ENCODE results near the gene SIK2.

DNA sequence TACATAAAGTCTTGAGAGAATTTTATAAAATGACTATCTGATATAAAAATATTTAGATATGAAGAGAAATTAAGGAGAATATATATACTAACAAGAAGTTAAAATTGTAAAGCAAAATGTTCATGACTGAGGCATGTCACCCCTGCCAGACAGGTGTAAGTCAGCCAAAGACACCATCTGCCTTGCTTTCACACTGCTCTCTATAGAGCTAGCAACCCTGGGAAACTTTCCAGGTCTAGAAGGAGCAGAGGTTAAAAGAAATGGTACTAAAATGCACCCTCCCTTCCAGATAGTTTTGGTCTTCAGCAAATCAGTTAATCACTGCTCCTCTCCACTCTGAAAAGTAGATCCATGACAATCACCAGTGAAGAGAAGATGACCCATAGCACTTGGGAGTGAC lies 147.4 kb downstream of the SIK2 start:
- no peak for TF ChIP-seq POLR2AphosphoS5 (IDR thresholded peaks at IDR 0.05; ENCODE audit: low read depth, low read length)
- no peak for TF ChIP-seq TAF1 (IDR thresholded peaks at IDR 0.05; ENCODE audit: borderline replicate concordance, insufficient read depth, low read length)
- no peak for TF ChIP-seq SIN3A (IDR thresholded peaks at IDR 0.05; ENCODE audit: borderline replicate concordance, insufficient read depth, low read length)
- TF ChIP-seq, protein P1, sequence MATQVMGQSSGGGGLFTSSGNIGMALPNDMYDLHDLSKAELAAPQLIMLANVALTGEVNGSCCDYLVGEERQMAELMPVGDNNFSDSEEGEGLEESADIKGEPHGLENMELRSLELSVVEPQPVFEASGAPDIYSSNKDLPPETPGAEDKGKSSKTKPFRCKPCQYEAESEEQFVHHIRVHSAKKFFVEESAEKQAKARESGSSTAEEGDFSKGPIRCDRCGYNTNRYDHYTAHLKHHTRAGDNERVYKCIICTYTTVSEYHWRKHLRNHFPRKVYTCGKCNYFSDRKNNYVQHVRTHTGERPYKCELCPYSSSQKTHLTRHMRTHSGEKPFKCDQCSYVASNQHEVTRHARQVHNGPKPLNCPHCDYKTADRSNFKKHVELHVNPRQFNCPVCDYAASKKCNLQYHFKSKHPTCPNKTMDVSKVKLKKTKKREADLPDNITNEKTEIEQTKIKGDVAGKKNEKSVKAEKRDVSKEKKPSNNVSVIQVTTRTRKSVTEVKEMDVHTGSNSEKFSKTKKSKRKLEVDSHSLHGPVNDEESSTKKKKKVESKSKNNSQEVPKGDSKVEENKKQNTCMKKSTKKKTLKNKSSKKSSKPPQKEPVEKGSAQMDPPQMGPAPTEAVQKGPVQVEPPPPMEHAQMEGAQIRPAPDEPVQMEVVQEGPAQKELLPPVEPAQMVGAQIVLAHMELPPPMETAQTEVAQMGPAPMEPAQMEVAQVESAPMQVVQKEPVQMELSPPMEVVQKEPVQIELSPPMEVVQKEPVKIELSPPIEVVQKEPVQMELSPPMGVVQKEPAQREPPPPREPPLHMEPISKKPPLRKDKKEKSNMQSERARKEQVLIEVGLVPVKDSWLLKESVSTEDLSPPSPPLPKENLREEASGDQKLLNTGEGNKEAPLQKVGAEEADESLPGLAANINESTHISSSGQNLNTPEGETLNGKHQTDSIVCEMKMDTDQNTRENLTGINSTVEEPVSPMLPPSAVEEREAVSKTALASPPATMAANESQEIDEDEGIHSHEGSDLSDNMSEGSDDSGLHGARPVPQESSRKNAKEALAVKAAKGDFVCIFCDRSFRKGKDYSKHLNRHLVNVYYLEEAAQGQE (IDR thresholded peaks at IDR 0.05; ENCODE audit: insufficient read depth in 1 of 2, low read depth in 2 of 2, low read length in 2 of 2): no peak
- TF ChIP-seq FOXP2 (optimal IDR thresholded peaks at IDR 0.05; ENCODE audit: borderline replicate concordance, extremely low read depth, extremely low read length, insufficient read depth): no peak

Data from PFSK-1 (cell line).